ENCODE data around the gene SPC24. TPM values are rescaled to one million over a fixed set of nuclear protein-coding genes. Genes with fewer than 3 reads are reported as not detected.

SPC24 gene
- total and polyA plus RNA-seq, 9 of the 15 experiments (the other 6 are each of a cell fraction or from before 2014, with no cell fraction given): 18.2 to 154 (median 60.9) TPM

- TF ChIP-seq FOXO4 (CRISPR knock-in tag; IDR thresholded peaks at IDR 0.05): no peak
- TF ChIP-seq NEUROD1 (IDR thresholded peaks at IDR 0.05; ENCODE audit: borderline replicate concordance, low read depth, low read length, partially characterized antibody): peak; percentile 93
- TF ChIP-seq CBX2 (IDR thresholded peaks at IDR 0.05; ENCODE audit: insufficient read depth, low read length, poor library complexity, severe bottlenecking): no peak
- TF ChIP-seq ZBED1 (IDR thresholded peaks at IDR 0.05): no peak
- peak; percentile 89 for TF ChIP-seq TAF7 (tag; IDR thresholded peaks at IDR 0.05)
- TF ChIP-seq ZNF583 (CRISPR knock-in tag; IDR thresholded peaks at IDR 0.05): 0 out of 2 replicates have a peak, but pooled peaks have one; percentile 43
- TF ChIP-seq ZNF24 (IDR thresholded peaks at IDR 0.05): no peak
- no peak for TF ChIP-seq STAT6 (CRISPR knock-in tag; IDR thresholded peaks at IDR 0.05)
- no peak for TF ChIP-seq HOXB6 (CRISPR knock-in tag; IDR thresholded peaks at IDR 0.05; ENCODE audit: borderline replicate concordance)
- no peak for TF ChIP-seq SMARCE1 (IDR thresholded peaks at IDR 0.05)
- TF ChIP-seq NBN (IDR thresholded peaks at IDR 0.05; ENCODE audit: low read depth): no peak
- peak; percentile 81 for TF ChIP-seq PHF20 (IDR thresholded peaks at IDR 0.05; ENCODE audit: partially characterized antibody)
- no peak for TF ChIP-seq ILF3 (IDR thresholded peaks at IDR 0.05; ENCODE audit: borderline replicate concordance)
- peak; percentile 97 for TF ChIP-seq ZBTB2 (IDR thresholded peaks at IDR 0.05)
- TF ChIP-seq DLX4 (CRISPR knock-in tag; IDR thresholded peaks at IDR 0.05): no peak
- no peak for TF ChIP-seq ZNF592 (IDR thresholded peaks at IDR 0.05)
- TF ChIP-seq NR2F6 (CRISPR knock-in tag; IDR thresholded peaks at IDR 0.05): no peak
Observed at GRCh38 chr19:11155373-11156120, at the start of gene SPC24 (continued).
